T-helper 22 cell (primary cell): ENCODE measurements around the gene SORL1.
"Not testable (repeated sequence)": the region's sequence is repeated elsewhere in the genome, so short reads cannot be mapped to it uniquely, and the experiment has no call there.

Source experiments
- DNase-seq: peaks from one replicate; pipeline ENCODE4 v3.0.0-alpha.2; 2020; ENCODE audit warnings: low read depth

The SORL1 gene

GRCh38 chr11:121626980-121627379, 174.9 kb downstream of the SORL1 start:
- no peak for DNase-seq

- no peak for DNase-seq
These were observed 177.9 kb downstream of the SORL1 start for GRCh38 chr11:121630041-121630440.

- no peak for DNase-seq
These were observed 179.3 kb downstream of the SORL1 start for GRCh38 chr11:121631456-121631855.

- DNase-seq = no peak
These were observed 182.2 kb downstream of the SORL1 start for GRCh38 chr11:121634273-121634672.

- DNase-seq = no peak
These were observed 182.8 kb downstream of the SORL1 start for GRCh38 chr11:121634889-121635288.

GRCh38 chr11:121636081-121636799, 184.1 kb downstream of the SORL1 start:
- DNase-seq = no peak

GRCh38 chr11:121636800-121637176, 184.7 kb downstream of the SORL1 start:
- no peak for DNase-seq

- DNase-seq = not testable (repeated sequence)
These were observed 185.5 kb downstream of the SORL1 start for GRCh38 chr11:121637587-121637986.

GRCh38 chr11:121643479-121644186, 191.5 kb downstream of the SORL1 start:
- no peak for DNase-seq

GRCh38 chr11:121644187-121644512, 192.0 kb downstream of the SORL1 start:
- no peak for DNase-seq

GRCh38 chr11:121645001-121645400, 192.9 kb downstream of the SORL1 start:
- DNase-seq = no peak

GRCh38 chr11:121645596-121645995, 193.5 kb downstream of the SORL1 start:
- no peak for DNase-seq

GRCh38 chr11:121648306-121648705, 196.2 kb downstream of the SORL1 start:
- no peak for DNase-seq

GRCh38 chr11:121649798-121650197, 197.7 kb downstream of the SORL1 start:
- no peak for DNase-seq

- DNase-seq = no peak
These were observed 198.5 kb downstream of the SORL1 start for GRCh38 chr11:121650351-121651256.

- no peak for DNase-seq
These were observed 199.1 kb downstream of the SORL1 start for GRCh38 chr11:121651257-121651605.

- DNase-seq = no peak
These were observed 200.9 kb downstream of the SORL1 start for GRCh38 chr11:121652971-121653370.

GRCh38 chr11:121654259-121654842, 202.2 kb downstream of the SORL1 start:
- DNase-seq = no peak

GRCh38 chr11:121654843-121655536, 202.9 kb downstream of the SORL1 start:
- DNase-seq = no peak

GRCh38 chr11:121655537-121656327, 203.6 kb downstream of the SORL1 start:
- DNase-seq = peak; percentile 14
